Esophagus squamous epithelium (tissue), 5 donors: Measurements from ENCODE around the gene NIPA2. TPM values are rescaled to one million over a fixed set of nuclear protein-coding genes. Genes with fewer than 3 reads are reported as not detected.

Experiments used
- DNase-seq: peaks from one replicate; lab custom pipeline; 2025; lab: John Stamatoyannopoulos, UW
- H3K27ac ChIP-seq, 4 donors: fragments of 200-600 bp; sonication (generic); one replicate each; pipeline ENCODE4 v1.5.1; 2016 to 2019; ENCODE audit warnings: mild to moderate bottlenecking in 1 of 4
- H3K27me3 ChIP-seq, 4 donors: fragments of 200-600 bp; sonication (generic); 1 replicate in 3 of 4; 2 replicates in 1 of 4; pipeline versions ENCODE4 v1.5.1 to v1.6.0; 2017 to 2021; ENCODE audit warnings: antibody characterized with exemption in 1 of 4
- H3K36me3 ChIP-seq, 3 donors: fragments of 200-600 bp; sonication (generic); one replicate each; pipeline ENCODE4 v1.5.1; 2016 to 2019
- H3K4me1 ChIP-seq, 3 donors: fragments of 200-600 bp; sonication (generic); one replicate each; pipeline ENCODE4 v1.5.1; 2017 to 2019
- H3K4me3 ChIP-seq, 4 donors: fragments of 200-600 bp; sonication (generic); 1 replicate in 3 of 4; 2 replicates in 1 of 4; pipeline ENCODE4 v1.5.1; 2016 to 2019; ENCODE audit warnings: mild to moderate bottlenecking in 2 of 4, moderate library complexity in 1 of 4
- H3K9me3 ChIP-seq, 3 donors: fragments of 200-600 bp; sonication (generic); one replicate each; pipeline ENCODE4 v1.5.1; 2016 to 2019
- POLR2A ChIP-seq, 4 donors: fragments of 450-650 bp; IDR thresholded peaks; one replicate each; pipeline ENCODE4 v1.6.1; 2017; ENCODE audit warnings: antibody characterized with exemption in 4 of 4, mild to moderate bottlenecking in 4 of 4, moderate library complexity in 3 of 4
- WGBS, 2 donors: methylation state at CpG; one replicate each; pipeline ENCODE4 v1.1.5; 2018; 5-methylcytosine and 5-hydroxymethylcytosine counted together
- intact Hi-C: fragments of 100-400 bp; cut with DNase I; formaldehyde crosslinking; loops from one replicate; pipeline ENCODE4 v1.15.0; 2022
- total RNA-seq, 4 donors: library from RNA; depleted of rRNA; stranded (reverse); fragments of >200 nt; gene quantifications; one replicate each; pipeline ENCODE4 v1.1.0, GENCODE V29; 2016
- TF ChIP-seq, protein P1 (sequence below), 6 experiments: fragments of 450-650 bp in 4 of 6; fragments of 200-600 bp in 2 of 6; sonication (generic) in 2 of 6; IDR thresholded peaks; one replicate each; pipeline ENCODE4 v1.5.1; 2016 to 2019; ENCODE audit warnings: antibody characterized with exemption in 6 of 6, mild to moderate bottlenecking in 4 of 6, moderate library complexity in 4 of 6
- donor health status: DM: yes; HTN: yes; CAD: no.

Gene NIPA2
- total RNA-seq, 4 donors from 2014 or later: 32.3 to 68.0 (median 55.1) TPM

DNA sequence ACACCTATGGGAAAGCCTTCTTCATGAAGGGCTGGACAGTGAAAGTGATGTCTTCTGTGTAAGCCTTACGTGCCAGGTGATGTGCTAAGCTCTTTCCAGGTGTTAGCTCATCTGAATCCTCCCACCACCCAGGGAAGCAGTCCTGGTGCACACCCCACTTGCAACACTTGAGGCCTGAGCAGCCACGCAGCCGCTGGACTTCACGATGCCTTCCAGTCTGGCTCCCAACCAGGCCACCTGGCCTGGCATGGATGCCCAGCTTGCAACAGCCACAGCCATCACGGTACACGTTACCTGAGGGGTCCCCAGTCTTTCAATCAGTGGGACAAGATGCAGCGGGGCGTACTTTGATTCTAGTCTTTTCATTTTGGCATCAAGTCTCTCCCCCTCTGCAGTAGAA lies 35.8 kb downstream of the NIPA2 start:
- no peak for DNase-seq
- Histone ChIP-seq H3K4me3 (no peak overlapping the region), H3K27me3 (no peaks in the 10 kb centered on the region), H3K27ac (no peak overlapping the region), H3K4me1 (peaks cover 0 to 8% (median 0%) of the 10 kb centered on the region in 3 donors), H3K9me3 (no peaks in the 10 kb centered on the region), H3K36me3 (peaks cover 30 to 100% (median 39%) of the 10 kb centered on the region in 3 donors)
- intact Hi-C loops: no loop called here
- WGBS, 2 donors: 95 to 98% methylated on average over 5 to 8 of the region's 8 CpGs
- TF ChIP-seq, protein P1, sequence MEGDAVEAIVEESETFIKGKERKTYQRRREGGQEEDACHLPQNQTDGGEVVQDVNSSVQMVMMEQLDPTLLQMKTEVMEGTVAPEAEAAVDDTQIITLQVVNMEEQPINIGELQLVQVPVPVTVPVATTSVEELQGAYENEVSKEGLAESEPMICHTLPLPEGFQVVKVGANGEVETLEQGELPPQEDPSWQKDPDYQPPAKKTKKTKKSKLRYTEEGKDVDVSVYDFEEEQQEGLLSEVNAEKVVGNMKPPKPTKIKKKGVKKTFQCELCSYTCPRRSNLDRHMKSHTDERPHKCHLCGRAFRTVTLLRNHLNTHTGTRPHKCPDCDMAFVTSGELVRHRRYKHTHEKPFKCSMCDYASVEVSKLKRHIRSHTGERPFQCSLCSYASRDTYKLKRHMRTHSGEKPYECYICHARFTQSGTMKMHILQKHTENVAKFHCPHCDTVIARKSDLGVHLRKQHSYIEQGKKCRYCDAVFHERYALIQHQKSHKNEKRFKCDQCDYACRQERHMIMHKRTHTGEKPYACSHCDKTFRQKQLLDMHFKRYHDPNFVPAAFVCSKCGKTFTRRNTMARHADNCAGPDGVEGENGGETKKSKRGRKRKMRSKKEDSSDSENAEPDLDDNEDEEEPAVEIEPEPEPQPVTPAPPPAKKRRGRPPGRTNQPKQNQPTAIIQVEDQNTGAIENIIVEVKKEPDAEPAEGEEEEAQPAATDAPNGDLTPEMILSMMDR (IDR thresholded peaks at IDR 0.05): no peak
- no peak for TF ChIP-seq POLR2A (IDR thresholded peaks at IDR 0.05)

DNA sequence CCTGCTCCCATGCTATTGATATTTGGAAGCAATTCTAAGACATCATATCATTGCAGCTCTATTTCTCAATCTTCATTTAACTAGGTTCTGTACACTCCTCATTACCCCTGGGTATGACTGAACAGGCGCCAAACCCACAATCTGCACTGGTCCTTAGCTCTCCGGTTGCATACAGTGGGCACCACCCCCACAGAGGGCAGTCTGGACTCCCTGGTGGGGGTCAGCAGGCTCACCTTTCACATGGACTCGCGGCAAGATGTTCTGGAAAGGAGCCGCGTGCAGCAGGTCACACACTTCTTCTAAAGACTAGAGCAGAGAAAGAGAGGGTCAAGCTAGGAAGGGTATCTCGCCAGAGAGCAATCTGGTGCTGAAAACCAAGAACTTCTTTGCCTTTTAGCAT lies 36.5 kb downstream of the NIPA2 start:
- peaks cover 30 to 100% (median 32%) of the 10 kb centered on the region in 3 donors for H3K36me3 ChIP-seq
- H3K4me3 ChIP-seq: no peak overlapping the region
- no peak overlapping the region for H3K27ac ChIP-seq
- TF ChIP-seq POLR2A (IDR thresholded peaks at IDR 0.05): no peak
- TF ChIP-seq, protein P1 (IDR thresholded peaks at IDR 0.05): no peak
- peaks cover 0 to 8% (median 0%) of the 10 kb centered on the region in 3 donors for H3K4me1 ChIP-seq
- no peak for DNase-seq
- WGBS, 2 donors: 84 to 92% methylated on average over 4 to 5 of the region's 7 CpGs
- H3K9me3 ChIP-seq: no peaks in the 10 kb centered on the region
- intact Hi-C loops: no loop called here
- no peaks in the 10 kb centered on the region for H3K27me3 ChIP-seq

DNA sequence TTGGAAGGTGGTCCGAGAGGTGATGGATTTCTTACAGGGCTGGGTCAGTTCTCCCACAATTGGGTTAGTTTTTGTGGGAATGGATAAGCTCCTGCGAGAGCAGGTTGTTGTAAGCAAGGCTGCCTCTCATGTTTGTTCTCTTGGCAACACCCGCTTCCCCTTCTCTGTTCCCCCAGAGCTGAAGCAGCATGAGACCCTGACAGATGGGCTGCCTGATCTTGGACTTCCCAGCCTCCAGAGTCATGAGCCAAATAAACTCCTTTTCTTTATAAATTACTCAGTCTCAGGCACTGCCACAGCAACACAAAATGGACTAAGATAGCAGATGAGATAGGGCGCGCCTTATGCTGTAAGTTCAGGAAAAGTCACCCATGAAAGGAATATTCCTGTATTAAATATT lies 38.7 kb downstream of the NIPA2 start:
- Histone ChIP-seq H3K4me3 (no peak overlapping the region), H3K27ac (no peak overlapping the region), H3K36me3 (peaks cover 29 to 100% (median 38%) of the 10 kb centered on the region in 3 donors), H3K4me1 (peaks cover 0 to 8% (median 0%) of the 10 kb centered on the region in 3 donors), H3K27me3 (no peaks in the 10 kb centered on the region), H3K9me3 (no peaks in the 10 kb centered on the region)
- 90 to 98% methylated on average over 4 to 5 of the region's 5 CpGs for whole genome bisulfite sequencing, 2 donors
- intact Hi-C loops: no loop called here
- DNase-seq: no peak
- TF ChIP-seq, protein P1 (IDR thresholded peaks at IDR 0.05): no peak
- no peak for TF ChIP-seq POLR2A (IDR thresholded peaks at IDR 0.05)

DNA sequence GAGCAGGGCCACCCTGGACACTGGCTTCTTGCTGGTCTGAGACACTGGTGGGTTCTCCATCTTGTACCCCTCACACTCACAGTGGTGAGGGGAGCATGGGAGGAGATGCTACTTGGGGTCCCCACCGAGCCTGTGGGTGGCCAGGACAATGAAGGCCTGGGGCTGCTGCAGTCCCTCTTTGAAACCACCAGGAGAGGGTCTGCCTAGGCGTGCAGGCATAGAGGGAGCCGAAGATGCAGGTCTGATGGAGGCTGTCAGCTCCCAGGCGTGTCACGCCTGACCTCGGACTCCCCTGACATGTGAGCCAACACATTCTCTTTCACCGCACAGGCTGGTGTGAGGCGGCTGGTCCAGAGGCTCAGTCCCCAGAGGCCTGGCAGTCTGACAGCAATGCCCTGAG lies 39.1 kb downstream of the NIPA2 start:
- TF ChIP-seq POLR2A (IDR thresholded peaks at IDR 0.05): no peak
- TF ChIP-seq, protein P1 (IDR thresholded peaks at IDR 0.05): no peak
- Histone ChIP-seq H3K27me3 (no peaks in the 10 kb centered on the region), H3K4me3 (no peak overlapping the region), H3K9me3 (no peaks in the 10 kb centered on the region), H3K27ac (no peak overlapping the region), H3K36me3 (peaks cover 31 to 100% (median 41%) of the 10 kb centered on the region in 3 donors), H3K4me1 (peaks cover 0 to 8% (median 0%) of the 10 kb centered on the region in 3 donors)
- 85 to 100% methylated on average over 1 to 4 of the region's 8 CpGs for WGBS, 2 donors
- intact Hi-C loops: no loop called here
- no peak for DNase-seq

DNA sequence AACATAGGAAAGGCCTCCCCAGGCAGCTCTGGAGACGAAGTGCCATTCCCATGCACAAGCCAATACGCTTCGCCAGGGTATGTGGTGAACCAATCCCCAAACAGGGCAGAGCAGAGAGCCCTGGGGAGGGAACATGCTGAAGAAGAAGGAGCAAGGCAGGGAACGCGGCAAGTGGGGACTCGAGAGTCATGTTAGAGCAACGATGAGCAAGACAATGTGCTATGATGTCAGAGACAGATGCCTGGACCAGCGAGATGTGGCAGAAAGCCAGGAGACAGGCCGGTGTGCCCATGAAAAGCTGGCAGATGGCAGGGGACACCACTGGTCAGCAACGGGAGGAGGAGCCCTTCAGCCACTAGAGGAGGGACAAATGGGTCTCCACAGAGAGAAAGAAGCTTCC lies 39.6 kb downstream of the NIPA2 start:
- 51 to 60% methylated on average over 7 to 10 of the region's 10 CpGs for WGBS, 2 donors
- Histone ChIP-seq H3K36me3 (peaks cover 32 to 100% (median 40%) of the 10 kb centered on the region in 3 donors), H3K9me3 (no peaks in the 10 kb centered on the region), H3K4me1 (peaks cover 0 to 6% (median 0%) of the 10 kb centered on the region in 3 donors), H3K27me3 (no peaks in the 10 kb centered on the region), H3K4me3 (no peak overlapping the region), H3K27ac (no peak overlapping the region)
- intact Hi-C loops: no loop called here
- TF ChIP-seq, protein P1 (IDR thresholded peaks at IDR 0.05): no peak
- no peak for TF ChIP-seq POLR2A (IDR thresholded peaks at IDR 0.05)
- DNase-seq: no peak
